HTERT RPE-1 (cell line): ENCODE data around the gene CACNA2D2.

Experiments used
- in situ Hi-C: fragments of 300-500 bp; cut with MboI; formaldehyde crosslinking; loops from 4 replicates; pipeline ENCODE4 v1.14.3; 2020; ENCODE audit warnings: low sequenced_read_pairs

The CACNA2D2 gene

DNA sequence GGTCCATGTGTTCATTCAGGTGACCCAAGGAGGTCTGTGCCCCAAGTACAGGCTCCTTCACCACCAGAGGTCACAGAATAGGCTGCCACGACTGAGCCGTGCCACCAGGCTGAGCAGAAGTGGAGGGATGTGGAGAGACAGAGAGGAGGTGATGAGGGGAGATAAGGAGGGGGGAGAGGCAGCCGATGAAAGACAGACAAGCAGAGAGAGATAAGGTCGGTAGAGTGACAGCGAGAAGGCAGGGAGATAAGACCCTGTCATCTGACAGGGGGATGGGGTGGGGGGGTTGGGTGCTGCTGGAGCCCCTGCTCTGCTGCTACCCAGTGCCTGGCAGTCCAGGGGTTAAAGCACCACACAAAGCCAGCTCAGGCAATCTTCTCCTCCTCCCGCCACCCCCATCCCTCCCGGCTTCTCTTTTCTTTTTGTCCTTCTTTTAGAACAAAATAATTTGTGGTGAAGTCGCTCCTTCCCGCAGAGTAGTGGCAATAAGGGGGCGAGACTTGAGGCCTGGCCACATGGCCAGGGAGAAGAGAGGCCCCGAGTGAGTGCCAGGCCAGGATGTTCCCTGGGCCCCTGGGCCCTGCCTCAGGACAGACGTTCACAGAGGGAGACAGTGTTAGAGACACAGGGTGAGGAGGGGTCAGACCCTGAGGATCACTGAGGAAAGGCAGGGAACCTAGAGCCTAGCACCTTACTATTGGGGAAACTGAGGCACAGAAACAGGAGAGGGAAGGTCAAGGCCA lies 67.9 kb downstream of the CACNA2D2 start:
- in situ Hi-C loops, result no loop called here

DNA sequence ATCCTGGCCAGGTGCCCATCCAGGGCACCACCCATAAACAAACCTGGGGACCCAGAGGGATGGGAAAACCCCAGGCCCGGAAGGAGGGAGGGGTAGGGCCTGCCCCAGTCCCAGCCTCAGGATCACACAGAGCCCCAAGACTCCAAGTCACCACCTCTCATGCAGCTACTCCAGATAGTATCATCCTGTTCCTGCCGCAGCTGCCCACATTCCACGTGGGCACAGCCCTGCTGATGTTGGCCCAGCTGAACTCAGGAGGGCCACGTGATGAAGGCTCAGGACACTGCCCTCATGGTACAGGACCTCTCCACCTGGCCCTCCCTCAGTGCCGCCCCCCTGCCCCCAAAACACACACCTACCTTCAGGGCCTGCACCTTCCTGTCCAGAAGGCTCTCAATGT lies 69.5 kb downstream of the CACNA2D2 start:
- in situ Hi-C loops, result no loop called here

DNA sequence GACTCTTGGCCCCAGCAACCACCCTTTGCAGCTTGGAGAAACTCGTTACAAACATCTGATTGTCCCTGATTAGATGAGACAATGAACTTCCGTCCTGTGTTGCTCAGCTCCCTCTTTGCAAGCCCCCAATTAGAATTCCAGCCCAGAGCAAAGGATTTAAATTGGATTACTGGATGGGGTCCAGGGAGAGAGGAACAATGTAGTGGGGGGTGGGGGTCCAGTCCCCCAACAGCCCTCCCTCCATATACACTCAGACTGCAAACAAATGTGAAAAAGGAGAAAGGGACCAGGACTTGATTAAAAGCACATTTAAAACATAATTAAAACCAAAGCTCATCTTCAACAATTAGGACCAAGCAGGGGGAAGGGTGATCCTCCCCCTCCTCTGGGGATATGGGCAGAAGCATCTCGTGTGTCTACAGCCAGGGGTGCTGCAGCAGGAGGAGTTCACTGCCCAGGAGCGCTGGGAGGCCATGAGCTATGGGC lies 72.4 kb downstream of the CACNA2D2 start:
- in situ Hi-C loops, result no loop called here

DNA sequence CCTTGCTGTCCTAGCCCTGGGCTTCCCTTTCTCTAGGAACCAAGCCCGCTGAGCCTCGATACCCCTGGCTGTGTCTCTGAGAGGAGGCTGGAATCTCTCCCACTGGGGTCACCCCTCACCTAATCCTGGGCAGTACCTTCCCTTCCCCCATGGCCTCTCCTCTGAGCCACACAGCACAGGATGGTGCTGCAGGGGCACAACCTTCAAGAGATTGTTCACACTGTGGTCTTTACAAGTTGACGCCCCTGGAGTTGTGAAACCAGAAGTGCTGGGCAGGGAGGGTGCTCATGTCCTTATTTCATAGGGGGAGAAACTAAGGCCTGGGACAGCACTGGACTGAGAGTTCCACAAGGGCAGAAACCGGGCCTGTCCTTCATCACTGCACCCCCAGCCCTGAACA lies 73.2 kb downstream of the CACNA2D2 start:
- in situ Hi-C loops, result no loop called here

DNA sequence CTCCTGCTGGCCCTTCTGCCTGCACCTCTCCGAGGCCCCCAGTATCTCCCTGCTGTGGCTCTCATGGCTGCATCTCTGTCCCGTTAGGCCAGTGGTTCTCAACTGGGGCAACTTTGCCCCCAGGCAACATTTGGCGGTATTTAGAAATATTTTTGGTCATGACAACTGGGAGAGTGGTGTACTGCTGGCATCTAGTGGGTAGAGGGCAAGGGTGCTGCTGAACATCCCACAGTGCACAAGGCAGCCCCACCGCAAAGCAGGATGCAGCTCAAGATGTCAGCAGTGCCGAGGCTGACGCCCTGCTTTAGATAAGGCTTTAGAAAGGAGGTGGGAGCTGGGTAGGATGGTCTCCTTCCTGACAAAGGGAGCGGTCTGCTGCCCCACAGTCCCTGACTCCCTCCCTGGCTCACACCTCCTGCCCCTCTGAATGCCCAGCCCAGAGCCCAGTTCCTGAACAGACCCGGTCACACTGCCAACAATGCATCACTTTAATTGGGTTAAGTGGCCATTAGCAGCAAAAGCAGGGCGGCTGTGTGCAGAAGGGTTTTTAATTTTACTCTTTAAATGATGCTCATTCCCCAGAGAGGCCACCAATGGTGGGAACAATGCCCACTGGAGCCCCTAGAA lies 75.3 kb downstream of the CACNA2D2 start:
- in situ Hi-C loops, result no loop called here

DNA sequence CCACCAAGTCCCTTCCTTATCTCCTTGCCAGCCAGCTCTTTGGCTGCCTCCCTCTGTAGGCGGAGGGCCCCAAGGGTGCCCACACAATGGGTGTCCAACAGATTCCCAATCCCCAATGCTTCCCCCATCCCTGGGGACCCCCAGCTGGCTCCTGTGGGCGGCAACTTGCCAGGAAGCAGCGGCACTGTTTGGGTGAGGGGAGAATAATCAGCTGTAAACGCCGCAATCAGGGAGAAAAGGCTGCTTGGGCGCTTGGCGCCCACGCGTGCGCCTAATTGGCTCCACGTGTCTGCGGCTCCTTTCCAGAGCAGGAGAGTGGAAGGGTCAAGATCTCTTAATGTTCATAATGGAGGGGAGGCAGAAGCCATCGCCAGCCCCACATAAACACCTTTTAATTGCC lies 76.2 kb downstream of the CACNA2D2 start:
- in situ Hi-C loops, result no loop called here

DNA sequence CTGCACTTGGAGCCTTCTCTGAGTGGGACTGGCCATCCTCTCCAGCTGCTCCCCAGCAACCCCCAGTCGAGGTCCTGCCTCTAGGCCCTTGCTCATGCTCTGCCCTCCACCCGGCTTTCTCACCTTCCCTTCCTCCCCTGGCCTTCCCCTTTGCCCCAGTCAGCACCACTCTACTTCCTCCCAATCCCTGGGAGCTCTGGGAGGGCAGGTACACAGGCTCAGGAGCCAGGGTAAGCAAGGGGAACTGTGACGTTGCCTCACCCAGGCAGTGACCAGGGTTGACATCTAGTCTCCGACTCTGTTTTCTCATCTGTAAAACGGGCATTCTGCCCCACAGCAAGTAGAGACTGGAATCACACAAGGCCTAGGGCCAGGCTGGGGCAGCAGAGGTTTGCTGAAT lies 77.5 kb downstream of the CACNA2D2 start:
- in situ Hi-C loops, result no loop called here

DNA sequence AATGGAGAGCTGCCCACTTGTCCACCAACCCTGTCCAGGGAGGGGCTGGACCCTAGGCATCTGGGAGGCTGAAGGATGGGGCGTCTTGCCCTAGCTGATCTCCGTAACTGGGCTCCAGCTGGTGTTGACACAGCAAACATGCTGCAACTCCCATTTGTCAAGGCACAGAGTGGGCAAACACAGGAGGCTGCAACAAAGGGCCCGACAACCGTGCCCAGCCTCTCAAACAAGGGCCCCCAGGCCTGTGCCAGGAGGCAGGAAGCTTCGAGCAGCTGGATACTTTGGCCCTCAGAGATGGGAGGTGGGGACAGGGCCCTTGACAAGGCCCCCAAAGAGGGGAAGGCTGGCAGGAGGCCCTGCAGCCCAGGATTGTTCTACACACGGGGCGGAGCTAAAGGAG lies 79.9 kb downstream of the CACNA2D2 start:
- in situ Hi-C loops, result no loop called here

DNA sequence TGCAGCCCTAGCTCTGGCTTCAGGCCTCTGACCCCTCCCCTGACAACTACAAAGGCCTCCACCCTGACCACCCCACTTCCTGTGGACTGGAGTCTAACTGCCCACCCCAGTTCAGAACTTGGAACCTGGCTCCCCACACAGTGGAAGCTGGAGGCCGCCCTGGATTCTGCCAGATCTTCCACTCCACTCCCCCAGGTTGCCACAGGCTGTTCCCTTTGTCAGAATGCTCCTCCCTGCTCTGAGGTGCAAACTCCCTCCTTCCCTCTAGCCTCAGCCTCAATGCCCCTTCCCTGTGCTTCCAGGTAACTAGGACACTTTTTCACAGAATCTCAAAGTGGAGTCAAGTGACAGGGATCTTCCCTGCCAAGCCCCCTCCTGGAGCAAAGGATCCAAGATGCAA lies 81.3 kb downstream of the CACNA2D2 start:
- in situ Hi-C loops, result no loop called here

DNA sequence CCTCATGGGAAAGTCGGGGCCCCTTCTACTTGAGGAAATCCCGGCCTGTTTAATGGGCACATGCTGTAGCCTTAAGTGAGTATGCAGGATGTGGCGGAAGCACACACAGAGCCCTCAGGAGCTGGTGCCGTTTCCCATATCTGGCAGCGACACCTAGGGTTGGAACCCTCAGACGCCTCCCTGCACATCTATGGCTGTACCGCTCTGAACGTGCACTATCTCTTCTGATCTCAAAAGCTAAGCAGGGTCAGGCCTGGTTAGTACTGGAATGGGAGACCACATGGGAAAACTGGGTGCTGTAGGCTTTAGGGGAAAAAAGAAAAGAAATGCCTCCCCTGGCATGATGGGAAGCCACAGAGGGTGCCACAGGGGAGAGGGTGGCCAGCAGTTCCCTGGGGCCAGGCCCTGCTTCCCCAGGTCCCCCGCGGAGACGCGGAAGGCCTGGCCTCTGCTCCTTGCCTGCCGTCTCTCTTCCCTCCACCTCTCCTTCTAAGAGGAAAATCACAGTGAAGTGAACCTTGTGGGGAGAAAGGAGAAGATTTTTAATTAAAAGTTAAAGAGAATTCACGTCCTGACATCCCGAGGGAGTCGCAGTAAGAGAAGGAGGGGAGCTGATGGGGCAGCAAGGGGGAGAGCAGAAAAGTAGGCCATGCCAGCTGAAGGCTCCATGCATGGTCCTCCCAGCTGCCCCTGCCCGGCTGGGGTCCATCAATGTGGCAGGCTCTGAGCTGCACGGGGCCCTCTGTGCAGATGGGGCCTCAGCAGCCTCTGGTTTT lies 83.7 kb downstream of the CACNA2D2 start:
- in situ Hi-C loops, result no loop called here

DNA sequence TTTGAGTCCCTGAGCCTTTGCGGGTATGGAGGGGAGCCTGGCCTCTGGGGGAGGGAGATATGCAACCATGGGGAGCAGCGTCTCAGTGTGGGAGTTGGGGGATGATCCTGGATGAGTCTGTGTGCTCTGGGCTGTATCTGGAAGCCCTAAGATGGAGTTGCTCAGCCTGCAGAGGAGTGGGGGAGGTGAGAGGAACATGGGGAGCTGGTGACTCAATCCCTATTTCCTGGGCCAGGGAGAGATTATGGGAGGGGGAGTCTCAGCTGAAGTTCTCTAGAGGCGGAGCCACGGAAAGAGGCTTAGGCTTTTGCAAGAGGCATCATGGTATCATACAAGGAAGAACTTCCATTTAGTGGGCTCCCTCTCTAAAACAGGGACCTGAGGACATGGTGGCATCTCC lies 84.6 kb downstream of the CACNA2D2 start:
- in situ Hi-C loops, result no loop called here

DNA sequence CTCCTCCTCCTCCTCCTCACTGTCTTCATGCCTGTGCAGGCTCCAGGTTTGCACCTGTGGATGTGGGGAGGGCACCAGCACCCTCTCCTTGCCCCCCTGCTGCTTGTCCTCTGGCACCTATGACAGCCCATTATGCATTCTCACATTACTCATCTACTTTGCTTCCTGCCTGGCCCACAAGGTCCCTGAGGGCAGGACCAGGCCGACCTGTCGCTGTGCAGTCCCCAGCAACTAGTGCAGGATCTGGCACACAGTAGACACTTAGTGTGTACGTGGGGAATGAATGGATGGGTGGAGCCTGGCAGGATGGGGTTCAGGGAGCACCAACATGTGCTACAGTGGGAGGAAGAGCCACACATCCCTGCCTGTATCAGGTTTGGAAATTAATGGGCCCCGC lies 85.8 kb downstream of the CACNA2D2 start:
- in situ Hi-C loops, result no loop called here

DNA sequence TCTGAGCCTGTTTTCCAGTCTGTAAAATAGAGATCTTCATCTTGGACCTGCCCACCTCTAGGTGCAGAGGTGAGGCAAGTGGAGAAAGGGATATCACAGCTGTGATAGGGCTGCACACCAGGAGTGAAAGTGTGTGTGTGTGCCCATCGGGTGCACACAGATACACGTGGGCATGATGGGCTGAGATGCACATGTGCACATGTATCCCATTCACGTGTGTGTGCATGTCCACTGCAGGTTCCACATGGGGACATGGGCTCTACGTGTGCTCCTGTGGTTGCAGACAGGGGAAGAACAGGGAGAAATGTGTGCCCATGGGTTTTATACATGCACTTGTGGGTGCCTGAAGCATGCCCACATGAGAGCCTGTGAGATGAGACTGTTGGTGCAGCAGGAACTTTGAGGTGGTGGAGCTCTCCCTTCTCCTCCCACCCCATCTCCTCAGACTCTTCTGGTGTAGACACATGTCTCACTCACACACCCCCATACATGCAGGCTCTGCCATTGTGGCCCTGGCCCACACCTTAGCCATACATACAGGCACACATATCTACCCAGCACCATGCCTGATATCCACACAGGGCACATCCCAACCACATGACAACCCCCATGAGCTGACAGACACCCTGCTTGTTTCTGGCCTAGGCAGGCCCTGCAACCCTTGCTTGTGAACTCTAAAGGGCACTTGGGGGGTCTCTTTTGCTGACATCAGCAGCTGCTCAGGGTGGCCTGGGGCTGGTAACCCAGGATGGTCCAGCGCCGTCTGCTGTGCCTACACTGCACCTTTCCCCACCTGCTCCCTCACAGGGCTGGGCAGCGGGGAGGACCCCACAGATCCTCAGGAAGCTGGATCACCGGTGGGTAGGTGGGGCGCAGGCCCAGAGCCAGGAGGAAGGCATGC lies 86.4 kb downstream of the CACNA2D2 start:
- in situ Hi-C loops, result no loop called here

DNA sequence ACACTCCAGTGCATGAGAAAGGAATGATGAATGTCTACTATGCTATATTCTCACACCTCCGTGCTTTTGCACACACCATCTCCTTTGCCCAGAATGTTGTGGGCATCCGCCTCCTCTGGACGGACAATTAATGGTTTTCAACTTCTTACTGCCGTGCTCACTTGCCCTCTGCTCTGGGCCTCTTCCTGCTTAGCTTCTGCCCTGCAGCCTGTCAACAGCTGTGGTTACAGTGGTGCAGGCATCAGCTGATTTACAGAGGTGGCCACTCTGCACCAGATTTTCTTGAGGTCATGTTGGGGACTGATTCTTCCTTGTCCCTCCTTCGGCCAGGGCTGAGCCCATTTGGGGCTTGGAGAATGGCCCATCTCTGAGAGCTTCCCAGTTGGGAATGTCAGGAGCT lies 87.6 kb downstream of the CACNA2D2 start:
- in situ Hi-C loops, result no loop called here

DNA sequence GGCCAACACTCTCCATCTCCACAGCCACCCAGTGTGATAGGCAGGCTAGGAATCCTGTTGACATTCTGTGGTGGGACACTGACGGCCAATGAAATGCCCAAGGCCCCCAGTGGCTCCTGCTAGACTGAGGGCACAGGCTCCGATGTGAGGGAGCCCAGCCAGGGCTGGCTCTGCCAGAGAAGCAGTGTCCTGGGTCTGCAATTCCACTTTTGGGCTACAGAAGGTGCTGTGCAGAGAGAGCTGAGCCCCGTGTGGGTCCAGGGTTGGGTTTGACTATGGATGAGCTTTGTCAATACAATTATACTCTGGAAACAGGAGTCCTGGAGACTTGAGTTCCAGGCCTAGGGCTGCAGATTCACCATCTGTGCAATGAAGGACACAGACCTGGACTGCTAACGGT lies 88.4 kb downstream of the CACNA2D2 start:
- in situ Hi-C loops, result no loop called here

DNA sequence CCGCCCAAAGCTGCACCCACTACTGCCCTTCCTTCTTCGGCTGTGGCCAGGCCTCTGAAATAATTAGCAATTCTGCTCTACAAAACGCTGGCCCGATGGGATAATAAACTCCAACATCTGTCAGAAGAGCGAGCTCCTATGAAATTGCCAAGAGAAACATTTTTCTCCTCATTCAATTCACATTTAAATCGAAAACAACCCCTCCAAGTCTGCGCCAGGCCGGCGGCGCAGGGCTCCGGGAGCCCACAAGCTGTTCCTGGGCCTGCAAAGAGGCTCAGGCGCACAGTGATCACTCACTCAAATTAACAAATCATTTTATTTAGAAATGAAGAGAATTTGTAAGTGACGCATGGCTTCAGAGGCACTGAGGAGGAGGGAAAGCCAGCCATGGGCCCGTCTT lies 88.8 kb downstream of the CACNA2D2 start:
- in situ Hi-C loops, result no loop called here

DNA sequence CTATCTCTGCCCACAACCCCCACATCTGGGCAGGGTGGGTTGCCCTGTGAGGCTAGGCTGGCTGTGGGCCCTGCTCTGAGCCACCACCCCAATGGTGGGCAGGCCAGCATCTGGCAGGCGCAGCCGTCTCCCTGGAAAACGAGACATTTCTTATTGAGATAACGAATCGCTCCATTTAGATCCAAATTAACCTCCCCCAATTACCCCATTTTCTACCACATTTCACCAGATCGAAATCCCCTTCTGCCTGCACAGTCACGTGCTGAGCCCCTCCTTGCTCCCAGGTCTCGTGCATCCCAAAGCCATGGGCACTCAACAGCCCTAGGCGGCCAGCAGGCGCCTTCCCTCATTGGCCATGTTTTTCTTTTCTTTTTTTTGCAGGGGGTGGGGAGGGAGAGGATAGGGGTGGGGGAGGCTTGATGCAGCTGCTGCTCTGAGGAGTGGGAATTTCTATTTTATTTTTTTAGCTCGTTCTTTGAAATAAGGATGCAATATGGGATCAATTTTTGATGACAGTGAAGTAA lies 91.1 kb downstream of the CACNA2D2 start:
- in situ Hi-C loops, result no loop called here

DNA sequence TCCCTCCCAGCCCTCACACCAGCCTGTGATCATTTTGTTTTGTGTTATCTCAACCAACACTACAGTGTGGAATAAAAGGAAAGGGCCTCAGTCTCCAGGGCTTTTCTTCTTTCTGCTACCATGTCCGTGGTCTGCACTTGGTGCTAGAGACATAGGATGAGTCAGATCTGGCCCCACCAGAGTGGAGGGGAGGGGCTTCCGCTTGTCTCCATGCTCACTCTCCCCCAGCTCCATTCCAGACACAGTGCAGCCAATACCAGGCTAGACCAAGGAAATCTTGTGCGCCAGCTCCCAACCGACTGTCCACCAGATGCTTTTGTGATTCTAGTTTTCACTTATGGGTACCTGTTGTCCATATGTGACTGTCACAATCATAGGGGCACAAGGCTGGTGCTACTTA lies 92.2 kb downstream of the CACNA2D2 start:
- in situ Hi-C loops, result no loop called here

DNA sequence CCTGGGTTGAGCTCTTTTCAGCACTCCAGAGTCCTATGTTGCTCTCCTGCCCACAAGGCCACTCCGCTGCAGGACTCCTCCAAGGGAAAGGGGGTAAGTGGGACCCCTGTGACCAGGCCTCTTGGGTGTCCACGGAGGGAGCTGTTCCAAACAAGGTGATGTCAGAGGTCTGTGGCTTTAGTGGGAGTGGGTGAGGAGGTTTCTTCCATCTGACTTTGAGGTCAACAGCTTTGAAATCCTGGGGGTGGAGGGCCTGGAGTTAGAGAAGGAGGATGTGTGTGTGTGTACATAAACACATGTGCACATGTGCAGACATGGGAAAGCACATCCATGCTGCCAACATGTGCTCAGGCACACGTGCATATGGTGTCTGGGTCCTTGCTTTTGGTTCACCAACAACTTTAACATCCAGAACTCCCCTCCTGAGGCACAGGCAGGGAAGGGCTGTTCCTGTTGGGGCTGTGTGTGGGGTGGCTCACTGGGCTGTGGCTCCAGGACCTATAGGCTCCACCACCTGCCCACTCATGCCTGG lies 92.8 kb downstream of the CACNA2D2 start:
- in situ Hi-C loops, result no loop called here

DNA sequence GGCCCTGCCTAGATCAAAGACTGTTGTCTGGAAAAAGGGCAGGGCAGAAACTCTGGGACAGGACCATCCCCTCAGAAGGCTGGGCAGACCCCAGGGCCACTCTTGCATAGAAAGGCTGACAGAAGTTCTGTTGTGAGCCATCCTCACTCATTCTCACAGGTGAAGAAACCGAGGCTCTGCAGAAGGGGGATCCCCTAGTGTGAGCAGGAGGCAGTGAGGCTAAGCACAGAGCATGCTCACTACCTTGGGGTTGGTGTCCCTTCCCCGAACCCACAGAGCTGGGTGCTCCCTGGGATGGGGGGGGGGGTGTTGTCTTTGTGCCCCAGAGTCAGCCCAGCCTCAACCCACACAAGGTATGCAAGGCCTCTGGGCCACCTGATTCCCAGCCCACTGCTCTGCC lies 93.2 kb downstream of the CACNA2D2 start:
- in situ Hi-C loops, result no loop called here
